PFSK-1 (cell line): ENCODE measurements around the gene LVRN.

Experiments
- POLR2AphosphoS5 ChIP-seq: IDR thresholded peaks from 2 replicates; pipeline ENCODE4 v1.6.1; 2012; ENCODE audit warnings: low read depth, mild to moderate bottlenecking, control low read depth, low read length, moderate library complexity
- SIN3A ChIP-seq: IDR thresholded peaks from 2 replicates; pipeline ENCODE4 v1.6.1; 2012; ENCODE audit warnings: mild to moderate bottlenecking, low read length, moderate library complexity, borderline replicate concordance; ENCODE audit not compliant: insufficient read depth
- TAF1 ChIP-seq: IDR thresholded peaks from 2 replicates; pipeline ENCODE4 v1.6.1; 2012; ENCODE audit warnings: low read length, control low read depth, borderline replicate concordance; ENCODE audit not compliant: insufficient read depth

GRCh38 chr5:116032991-116033390 is 70.7 kb downstream of the LVRN start:
- TF ChIP-seq POLR2AphosphoS5 (no peak), TAF1 (no peak), SIN3A (no peak)
